ENCODE results near the gene MYL3. TPM values are rescaled to one million over a fixed set of nuclear protein-coding genes. Genes with fewer than 3 reads are reported as not detected.

Gene MYL3
- total and polyA plus RNA-seq, 2 experiments from 2014 or later: not detected

- H3K4me1 ChIP-seq (ENCODE audit: insufficient read depth): no peaks in the 10 kb centered on the region
- Mint-ChIP-seq H3K36me3 (ENCODE audit: low read depth) (no peaks in the 10 kb centered on the region), H3K27ac (no peak overlapping the region)
These were observed 5.0 kb upstream of the MYL3 start for GRCh38 chr3:46868287-46868686.

More at GRCh38 chr3:46868287-46868686, 5.0 kb upstream of the MYL3 start:
- no peak overlapping the region for H3K4me2 ChIP-seq
- no peak overlapping the region for H3K27ac ChIP-seq (ENCODE audit: low read depth)
- H4K20me1 ChIP-seq (replicated peaks; ENCODE audit: insufficient read depth): no peaks in the 10 kb centered on the region
- no peaks in the 10 kb centered on the region for H3K9me2 ChIP-seq (ENCODE audit: insufficient read depth)
- TF ChIP-seq EZH2phosphoT487 (IDR thresholded peaks at IDR 0.05; ENCODE audit: unreplicated experiment): no peak
- TF ChIP-seq ETS1 (IDR thresholded peaks at IDR 0.05): no peak
- TF ChIP-seq NANOG (IDR thresholded peaks at IDR 0.05; ENCODE audit: borderline replicate concordance): no peak
- no peak for TF ChIP-seq POLR2AphosphoS5 (IDR thresholded peaks at IDR 0.05; ENCODE audit: low read depth)
- TF ChIP-seq STAT1 (IDR thresholded peaks at IDR 0.05; ENCODE audit: unreplicated experiment): no peak
- no peak for TF ChIP-seq ZNF462 (CRISPR knock-in tag; IDR thresholded peaks at IDR 0.05)
- TF ChIP-seq, protein P1, sequence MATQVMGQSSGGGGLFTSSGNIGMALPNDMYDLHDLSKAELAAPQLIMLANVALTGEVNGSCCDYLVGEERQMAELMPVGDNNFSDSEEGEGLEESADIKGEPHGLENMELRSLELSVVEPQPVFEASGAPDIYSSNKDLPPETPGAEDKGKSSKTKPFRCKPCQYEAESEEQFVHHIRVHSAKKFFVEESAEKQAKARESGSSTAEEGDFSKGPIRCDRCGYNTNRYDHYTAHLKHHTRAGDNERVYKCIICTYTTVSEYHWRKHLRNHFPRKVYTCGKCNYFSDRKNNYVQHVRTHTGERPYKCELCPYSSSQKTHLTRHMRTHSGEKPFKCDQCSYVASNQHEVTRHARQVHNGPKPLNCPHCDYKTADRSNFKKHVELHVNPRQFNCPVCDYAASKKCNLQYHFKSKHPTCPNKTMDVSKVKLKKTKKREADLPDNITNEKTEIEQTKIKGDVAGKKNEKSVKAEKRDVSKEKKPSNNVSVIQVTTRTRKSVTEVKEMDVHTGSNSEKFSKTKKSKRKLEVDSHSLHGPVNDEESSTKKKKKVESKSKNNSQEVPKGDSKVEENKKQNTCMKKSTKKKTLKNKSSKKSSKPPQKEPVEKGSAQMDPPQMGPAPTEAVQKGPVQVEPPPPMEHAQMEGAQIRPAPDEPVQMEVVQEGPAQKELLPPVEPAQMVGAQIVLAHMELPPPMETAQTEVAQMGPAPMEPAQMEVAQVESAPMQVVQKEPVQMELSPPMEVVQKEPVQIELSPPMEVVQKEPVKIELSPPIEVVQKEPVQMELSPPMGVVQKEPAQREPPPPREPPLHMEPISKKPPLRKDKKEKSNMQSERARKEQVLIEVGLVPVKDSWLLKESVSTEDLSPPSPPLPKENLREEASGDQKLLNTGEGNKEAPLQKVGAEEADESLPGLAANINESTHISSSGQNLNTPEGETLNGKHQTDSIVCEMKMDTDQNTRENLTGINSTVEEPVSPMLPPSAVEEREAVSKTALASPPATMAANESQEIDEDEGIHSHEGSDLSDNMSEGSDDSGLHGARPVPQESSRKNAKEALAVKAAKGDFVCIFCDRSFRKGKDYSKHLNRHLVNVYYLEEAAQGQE (IDR thresholded peaks at IDR 0.05; ENCODE audit: unreplicated experiment): no peak
- no peak for TF ChIP-seq JUNB (IDR thresholded peaks at IDR 0.05; ENCODE audit: unreplicated experiment)
- TF ChIP-seq CTCF (conservative IDR thresholded peaks at IDR 0.05; ENCODE audit: low read depth in 2 of 2): no peak
- TF ChIP-seq ZNF114 (CRISPR knock-in tag; IDR thresholded peaks at IDR 0.05): no peak
- no peaks in the 10 kb centered on the region for H3K79me2 ChIP-seq (replicated peaks; ENCODE audit: insufficient read depth)
- no peak for DNase-seq (ENCODE audit: low spot score)
- no peak for ATAC-seq
- no peaks in the 10 kb centered on the region for H3K27me3 ChIP-seq (ENCODE audit: insufficient read depth)
- no peak overlapping the region for H3K4me3 ChIP-seq
- Mint-ChIP-seq H3K4me3 (no peak overlapping the region), H3K27me3 (ENCODE audit: insufficient read depth, low read depth, poor library complexity) (peaks cover 22% of the 10 kb centered on the region), H3K9me3 (no peaks in the 10 kb centered on the region), H3K4me1 (peaks cover 7% of the 10 kb centered on the region)
- H2AFZ ChIP-seq: no peak overlapping the region
- H3K36me3 ChIP-seq (ENCODE audit: insufficient read depth): no peaks in the 10 kb centered on the region
- H3F3A ChIP-seq (replicated peaks; ENCODE audit: low read depth): no peaks in the 10 kb centered on the region
